GM12865 (cell line): ENCODE measurements around the gene BRSK1.

ENCODE experiments used
- DNase-seq: peaks from one replicate; pipeline ENCODE4 v3.0.0; 2010; ENCODE audit warnings: low read depth
- H3K4me3 ChIP-seq: 2 replicates; pipeline ENCODE4 v1.5.1; 2011; ENCODE audit warnings: mild to moderate bottlenecking, low read depth, low read length, control low read depth
- TF ChIP-seq, protein P1 (sequence below): IDR thresholded peaks from 2 replicates; pipeline ENCODE4 v1.5.1; 2011; ENCODE audit warnings: low read length, control low read depth, low read depth, inconsistent platforms; ENCODE audit not compliant: insufficient read depth; ENCODE audit errors: missing control alignments

The BRSK1 gene

GRCh38 chr19:55275851-55276719 is 7.7 kb upstream of the BRSK1 start:
- H3K4me3 ChIP-seq, result peak overlapping the region; percentile 31
- peak; percentile 83 for DNase-seq
- TF ChIP-seq, protein P1, sequence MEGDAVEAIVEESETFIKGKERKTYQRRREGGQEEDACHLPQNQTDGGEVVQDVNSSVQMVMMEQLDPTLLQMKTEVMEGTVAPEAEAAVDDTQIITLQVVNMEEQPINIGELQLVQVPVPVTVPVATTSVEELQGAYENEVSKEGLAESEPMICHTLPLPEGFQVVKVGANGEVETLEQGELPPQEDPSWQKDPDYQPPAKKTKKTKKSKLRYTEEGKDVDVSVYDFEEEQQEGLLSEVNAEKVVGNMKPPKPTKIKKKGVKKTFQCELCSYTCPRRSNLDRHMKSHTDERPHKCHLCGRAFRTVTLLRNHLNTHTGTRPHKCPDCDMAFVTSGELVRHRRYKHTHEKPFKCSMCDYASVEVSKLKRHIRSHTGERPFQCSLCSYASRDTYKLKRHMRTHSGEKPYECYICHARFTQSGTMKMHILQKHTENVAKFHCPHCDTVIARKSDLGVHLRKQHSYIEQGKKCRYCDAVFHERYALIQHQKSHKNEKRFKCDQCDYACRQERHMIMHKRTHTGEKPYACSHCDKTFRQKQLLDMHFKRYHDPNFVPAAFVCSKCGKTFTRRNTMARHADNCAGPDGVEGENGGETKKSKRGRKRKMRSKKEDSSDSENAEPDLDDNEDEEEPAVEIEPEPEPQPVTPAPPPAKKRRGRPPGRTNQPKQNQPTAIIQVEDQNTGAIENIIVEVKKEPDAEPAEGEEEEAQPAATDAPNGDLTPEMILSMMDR, result no peak

DNA sequence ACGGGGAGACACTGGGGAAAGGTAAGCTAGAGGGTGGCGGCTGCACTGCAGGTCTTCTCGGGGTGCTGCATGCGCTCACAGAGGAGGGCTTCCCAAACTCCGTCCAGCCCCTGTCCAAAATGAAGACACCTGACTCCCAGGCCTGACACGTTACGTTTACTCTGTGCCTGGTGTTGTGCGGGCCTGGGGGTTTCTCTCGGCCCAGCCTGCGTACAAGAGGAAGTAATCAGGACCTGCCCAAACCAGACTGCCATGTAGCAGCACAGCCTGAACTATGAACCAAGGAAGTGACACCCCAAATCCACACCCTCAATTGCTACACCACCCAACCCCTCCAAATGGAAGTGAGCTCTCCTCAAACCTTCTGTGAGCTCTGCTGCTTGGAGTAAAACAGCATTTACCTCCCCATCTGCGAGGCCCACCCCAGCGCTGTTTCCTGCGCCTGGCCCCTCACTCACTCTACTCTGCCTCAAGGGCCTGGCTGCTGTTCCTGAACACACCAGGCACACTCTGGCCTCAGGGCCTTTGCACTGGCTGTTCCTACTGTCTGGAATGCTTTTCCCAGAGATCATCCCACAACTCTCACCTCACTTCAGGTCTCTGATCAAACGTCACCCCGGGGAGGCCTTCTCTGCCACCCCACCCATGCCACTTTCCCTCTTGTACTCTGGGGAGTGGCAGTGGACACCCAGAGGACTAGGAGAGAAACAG is 6.9 kb upstream of the BRSK1 start:
- TF ChIP-seq, protein P1, result no peak

DNA sequence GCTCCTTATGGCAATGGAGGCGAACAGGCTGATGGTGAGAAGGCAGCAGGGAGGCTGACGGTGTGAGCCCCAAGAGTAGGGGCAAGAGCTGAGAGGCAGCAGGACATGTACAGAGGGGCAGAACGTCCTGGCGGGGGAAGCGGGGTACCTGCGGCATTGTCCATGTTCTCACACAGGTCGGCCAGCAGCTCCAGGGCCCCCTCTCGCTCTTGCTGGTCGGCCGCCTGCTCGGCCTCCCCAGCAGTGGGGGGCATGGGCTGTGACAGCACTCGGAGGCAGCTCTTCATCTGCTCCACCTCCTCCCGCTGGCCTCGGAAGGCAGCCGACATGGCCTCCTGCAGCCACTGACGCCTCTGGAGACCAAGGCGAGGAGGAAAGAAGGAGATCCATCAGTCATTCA is 6.3 kb upstream of the BRSK1 start:
- H3K4me3 ChIP-seq, result no peak overlapping the region
- no peak for DNase-seq
- TF ChIP-seq, protein P1, result no peak

More for the DNA sequence above, 6.9 kb upstream of the BRSK1 start:
- H3K4me3 ChIP-seq, result peak overlapping the region; percentile 31
- DNase-seq, result peak; percentile 52

DNA sequence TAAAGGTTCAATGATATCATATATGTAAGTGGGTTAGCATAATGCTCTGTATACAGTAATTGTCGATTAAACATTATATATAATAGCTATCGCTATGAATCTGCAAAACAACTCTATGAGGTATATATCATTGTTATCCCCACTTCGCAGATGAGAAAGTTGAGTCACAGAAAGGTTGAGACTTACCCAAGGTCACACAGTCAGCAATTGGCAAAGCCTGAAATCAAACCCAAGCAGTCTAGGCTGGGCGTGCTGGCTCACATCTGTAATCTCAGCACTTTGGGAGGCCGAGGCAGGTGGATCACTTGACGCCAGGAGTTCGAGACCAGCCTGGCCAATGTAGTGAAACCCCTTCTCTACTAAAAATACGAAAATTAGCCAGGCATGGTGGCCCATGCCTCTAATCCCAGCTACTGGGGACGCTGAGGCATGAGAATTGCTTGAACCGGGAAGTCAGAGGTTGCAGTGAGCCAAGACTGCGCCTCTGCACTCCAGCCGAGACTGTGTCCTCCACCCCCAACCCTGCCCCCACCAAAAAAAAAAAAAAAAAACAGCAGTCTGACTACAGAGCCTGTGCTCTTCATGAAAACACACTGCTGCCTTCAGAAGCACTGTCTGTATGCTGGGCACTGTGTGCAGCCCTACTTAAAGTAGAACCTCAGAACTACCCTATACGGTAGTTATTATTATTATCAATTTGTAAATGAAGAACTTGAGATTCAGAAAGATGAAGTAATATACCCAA is 5.2 kb upstream of the BRSK1 start:
- H3K4me3 ChIP-seq, result no peak overlapping the region
- DNase-seq, result no peak
- TF ChIP-seq, protein P1, result no peak

GRCh38 chr19:55279340-55279739 is 4.5 kb upstream of the BRSK1 start:
- TF ChIP-seq, protein P1, result no peak
- no peak for DNase-seq
- H3K4me3 ChIP-seq, result peak overlapping the region; percentile 76

DNA sequence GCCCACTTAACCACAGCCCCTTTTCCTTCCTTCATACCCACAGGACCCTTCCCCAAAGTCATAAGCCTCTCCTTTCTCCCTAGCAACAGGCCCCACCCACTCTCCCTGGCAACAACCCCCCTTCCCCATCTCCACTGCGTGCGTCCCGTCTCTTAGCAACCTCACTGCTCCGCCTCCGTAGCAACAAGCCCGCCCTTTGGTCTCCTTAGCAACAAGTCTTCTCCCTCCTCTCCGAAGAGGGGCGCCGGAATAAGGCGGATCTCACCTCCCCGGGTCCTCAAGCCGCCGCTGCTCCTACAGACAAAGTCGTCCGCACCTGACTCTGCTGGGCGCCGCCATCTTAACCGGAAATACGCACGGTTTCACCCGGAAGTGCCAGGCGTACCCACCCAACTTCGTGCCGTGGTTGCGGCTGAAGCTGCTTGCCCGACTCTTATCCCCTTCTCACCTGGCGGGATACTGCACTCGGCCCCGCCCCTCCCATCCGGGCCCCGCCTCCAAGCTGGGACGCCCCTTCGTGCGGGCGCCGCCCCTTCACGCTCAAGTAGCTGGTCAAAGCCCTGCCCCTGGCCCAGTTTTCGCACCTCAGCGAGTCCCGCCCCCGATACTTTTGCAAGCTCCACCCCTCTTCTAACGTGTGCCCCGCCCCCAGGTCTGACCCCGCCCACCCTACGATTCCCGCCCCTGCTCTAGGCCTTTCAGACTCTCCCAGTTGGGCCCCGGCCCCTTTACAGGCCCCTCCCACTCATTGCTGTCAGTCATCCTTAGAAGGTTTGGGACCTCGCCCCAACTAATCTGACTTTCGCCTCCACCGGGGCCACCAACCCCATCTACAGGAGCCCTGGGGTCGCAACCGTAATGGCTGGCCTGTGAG is 3.8 kb upstream of the BRSK1 start, which contains the start of gene HSPBP1:
Gene HSPBP1 (minus strand): TSS at position 341 of the 874 bp plus-strand sequence. CDS start 502 bp downstream, outside the sequence.
- TF ChIP-seq, protein P1, result no peak
- DNase-seq, result peak; percentile 98
- peak within 1 kb of the TSS; percentile 76 for H3K4me3 ChIP-seq
